Thyroid gland (tissue), 4 donors: ENCODE measurements around the gene ATXN1. TPM values are rescaled to one million over a fixed set of nuclear protein-coding genes. Genes with fewer than 3 reads are reported as not detected.

Experiments
- DNase-seq, 2 donors: peaks; one replicate each; pipeline ENCODE4 v3.0.0-alpha.2; 2019
- H3K27ac ChIP-seq, 3 donors: fragments of 200-600 bp; sonication (generic); 1 replicate in 2 of 3; 2 replicates in 1 of 3; pipeline ENCODE4 v1.5.1; 2016 to 2019; ENCODE audit warnings: mild to moderate bottlenecking in 1 of 3, moderate library complexity in 1 of 3
- H3K27me3 ChIP-seq: fragments of 200-600 bp; sonication (generic); one replicate; pipeline ENCODE4 v1.5.1; 2019
- H3K36me3 ChIP-seq, 2 donors: fragments of 200-600 bp; sonication (generic); one replicate each; pipeline ENCODE4 v1.5.1; 2016 to 2019
- H3K4me1 ChIP-seq, 2 donors: fragments of 200-600 bp; sonication (generic); one replicate each; pipeline ENCODE4 v1.5.1; 2017 to 2019
- H3K4me3 ChIP-seq, 3 donors: fragments of 200-600 bp; sonication (generic); replicated peaks in 1 of 3; 1 replicate in 2 of 3; 2 replicates in 1 of 3; pipeline ENCODE4 v1.5.1; 2016; ENCODE audit warnings: mild to moderate bottlenecking in 1 of 3
- H3K9me3 ChIP-seq: fragments of 200-600 bp; sonication (generic); one replicate; pipeline ENCODE4 v1.5.1; 2017
- POLR2A ChIP-seq, 2 donors: fragments of 450-650 bp; IDR thresholded peaks; one replicate each; pipeline ENCODE4 v1.6.1; 2017; ENCODE audit warnings: antibody characterized with exemption in 2 of 2, mild to moderate bottlenecking in 2 of 2, moderate library complexity in 1 of 2
- WGBS, 2 donors: methylation state at CpG; one replicate each; pipeline ENCODE4 v1.1.5; 2017; 5-methylcytosine and 5-hydroxymethylcytosine counted together
- intact Hi-C: fragments of 100-400 bp; cut with DNase I; formaldehyde crosslinking; loops from one replicate; pipeline ENCODE4 v1.15.1; 2023
- total RNA-seq, 4 donors: library from RNA; depleted of rRNA; stranded (reverse); fragments of >200 nt; gene quantifications; one replicate each; pipeline ENCODE4 v1.2.3, GENCODE V29; 2016
- TF ChIP-seq, protein P1 (sequence below), 6 experiments: fragments of 200-600 bp in 3 of 6; fragments of 450-650 bp in 3 of 6; sonication (generic) in 3 of 6; IDR thresholded peaks; one replicate each; pipeline ENCODE4 v1.5.1; 2016 to 2019; ENCODE audit warnings: antibody characterized with exemption in 6 of 6, mild to moderate bottlenecking in 2 of 6, inconsistent platforms in 1 of 6, moderate library complexity in 1 of 6

Gene ATXN1
- total RNA-seq, 4 donors from 2014 or later, result 62.1 to 88.1 (median 83.0) TPM

DNA sequence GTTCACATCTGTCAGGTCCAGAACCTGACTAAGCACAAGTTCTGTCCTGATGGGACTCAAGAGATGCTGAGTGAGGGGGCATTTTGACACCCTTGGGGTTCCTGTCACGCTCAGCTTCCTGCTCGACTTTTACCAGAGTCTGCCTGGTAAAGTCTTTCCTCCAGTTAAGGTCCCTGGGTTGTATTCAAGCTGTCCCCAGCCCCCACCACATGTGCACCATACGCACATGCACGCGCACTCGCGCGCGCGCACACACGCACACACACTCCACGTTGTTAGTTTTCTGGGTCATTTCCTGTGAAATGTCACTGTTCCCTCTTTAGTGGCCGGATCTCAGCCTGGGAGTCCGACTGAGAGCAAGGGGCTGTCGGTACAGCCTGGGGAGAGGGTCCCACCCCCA, 356.8 kb downstream of the ATXN1 start:
- no peaks in the 10 kb centered on the region for H3K27me3 ChIP-seq
- H3K9me3 ChIP-seq, result no peaks in the 10 kb centered on the region
- intact Hi-C loops, result no loop called here
- WGBS, 2 donors, result 66 to 70% methylated on average over 15 of the region's 15 CpGs
- peak; percentile 14 to 20 for DNase-seq
- H3K4me3 ChIP-seq, result no peak overlapping the region
- TF ChIP-seq, protein P1, sequence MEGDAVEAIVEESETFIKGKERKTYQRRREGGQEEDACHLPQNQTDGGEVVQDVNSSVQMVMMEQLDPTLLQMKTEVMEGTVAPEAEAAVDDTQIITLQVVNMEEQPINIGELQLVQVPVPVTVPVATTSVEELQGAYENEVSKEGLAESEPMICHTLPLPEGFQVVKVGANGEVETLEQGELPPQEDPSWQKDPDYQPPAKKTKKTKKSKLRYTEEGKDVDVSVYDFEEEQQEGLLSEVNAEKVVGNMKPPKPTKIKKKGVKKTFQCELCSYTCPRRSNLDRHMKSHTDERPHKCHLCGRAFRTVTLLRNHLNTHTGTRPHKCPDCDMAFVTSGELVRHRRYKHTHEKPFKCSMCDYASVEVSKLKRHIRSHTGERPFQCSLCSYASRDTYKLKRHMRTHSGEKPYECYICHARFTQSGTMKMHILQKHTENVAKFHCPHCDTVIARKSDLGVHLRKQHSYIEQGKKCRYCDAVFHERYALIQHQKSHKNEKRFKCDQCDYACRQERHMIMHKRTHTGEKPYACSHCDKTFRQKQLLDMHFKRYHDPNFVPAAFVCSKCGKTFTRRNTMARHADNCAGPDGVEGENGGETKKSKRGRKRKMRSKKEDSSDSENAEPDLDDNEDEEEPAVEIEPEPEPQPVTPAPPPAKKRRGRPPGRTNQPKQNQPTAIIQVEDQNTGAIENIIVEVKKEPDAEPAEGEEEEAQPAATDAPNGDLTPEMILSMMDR (IDR thresholded peaks at IDR 0.05), result no peak
- TF ChIP-seq POLR2A (IDR thresholded peaks at IDR 0.05), result no peak
- peaks cover 16% of the 10 kb centered on the region in 2 donors for H3K4me1 ChIP-seq
- no peaks in the 10 kb centered on the region for H3K36me3 ChIP-seq
- peak overlapping the region in 2 of 3 donors; percentile 12 to 40 for H3K27ac ChIP-seq

DNA sequence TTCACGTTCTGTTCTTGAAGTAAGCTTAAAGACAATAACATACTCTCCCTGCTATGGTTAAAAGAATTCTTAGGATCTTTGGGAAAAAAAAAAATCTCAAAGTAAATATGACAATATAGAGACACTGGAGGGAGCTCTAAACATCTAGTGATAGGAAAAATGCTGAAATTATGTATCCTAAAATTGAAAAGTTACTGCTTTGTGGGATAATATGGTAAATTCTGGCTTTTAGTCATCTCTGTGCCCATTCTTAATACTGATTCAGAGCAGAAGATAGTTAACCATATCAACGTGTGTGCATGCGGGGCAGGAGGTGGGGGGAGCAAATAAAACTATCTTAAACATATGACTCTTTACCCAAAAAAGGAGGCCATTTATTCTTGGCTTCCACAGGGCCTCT, 357.4 kb downstream of the ATXN1 start:
- Histone ChIP-seq H3K27ac (peak overlapping the region in 2 of 3 donors; percentile 29 to 40), H3K27me3 (no peaks in the 10 kb centered on the region), H3K36me3 (no peaks in the 10 kb centered on the region), H3K4me1 (peaks cover 16% of the 10 kb centered on the region in 2 donors), H3K4me3 (no peak overlapping the region), H3K9me3 (no peaks in the 10 kb centered on the region)
- no peak for DNase-seq
- 42 to 45% methylated on average over 3 of the region's 3 CpGs for WGBS, 2 donors
- TF ChIP-seq POLR2A (IDR thresholded peaks at IDR 0.05), result no peak
- TF ChIP-seq, protein P1 (IDR thresholded peaks at IDR 0.05), result peak in 1 of 6 experiments; percentile 18
- intact Hi-C loops, result no loop called here

DNA sequence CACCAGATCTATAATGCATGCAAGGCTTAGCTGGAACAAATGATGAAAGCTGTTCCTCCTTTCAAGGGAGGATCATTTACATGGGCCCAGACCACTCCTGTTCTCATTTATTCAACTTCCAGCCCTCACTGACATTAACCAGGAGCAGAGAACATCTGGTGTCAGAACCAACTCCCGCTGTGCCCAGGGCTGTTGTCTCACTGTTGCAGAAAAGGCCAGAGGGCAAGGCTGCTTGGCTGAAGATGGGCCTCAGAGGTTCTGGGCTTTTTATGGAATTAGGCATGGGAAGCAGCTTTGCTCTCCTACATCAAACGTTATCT, 358.7 kb downstream of the ATXN1 start:
- Histone ChIP-seq H3K4me1 (peaks cover 16% of the 10 kb centered on the region in 2 donors), H3K4me3 (no peak overlapping the region), H3K27ac (no peak overlapping the region), H3K27me3 (no peaks in the 10 kb centered on the region), H3K36me3 (no peaks in the 10 kb centered on the region), H3K9me3 (no peaks in the 10 kb centered on the region)
- 76 to 77% methylated on average over 2 of the region's 2 CpGs for WGBS, 2 donors
- no peak for DNase-seq
- intact Hi-C loops, result no loop called here
- TF ChIP-seq, protein P1 (IDR thresholded peaks at IDR 0.05), result no peak
- no peak for TF ChIP-seq POLR2A (IDR thresholded peaks at IDR 0.05)

DNA sequence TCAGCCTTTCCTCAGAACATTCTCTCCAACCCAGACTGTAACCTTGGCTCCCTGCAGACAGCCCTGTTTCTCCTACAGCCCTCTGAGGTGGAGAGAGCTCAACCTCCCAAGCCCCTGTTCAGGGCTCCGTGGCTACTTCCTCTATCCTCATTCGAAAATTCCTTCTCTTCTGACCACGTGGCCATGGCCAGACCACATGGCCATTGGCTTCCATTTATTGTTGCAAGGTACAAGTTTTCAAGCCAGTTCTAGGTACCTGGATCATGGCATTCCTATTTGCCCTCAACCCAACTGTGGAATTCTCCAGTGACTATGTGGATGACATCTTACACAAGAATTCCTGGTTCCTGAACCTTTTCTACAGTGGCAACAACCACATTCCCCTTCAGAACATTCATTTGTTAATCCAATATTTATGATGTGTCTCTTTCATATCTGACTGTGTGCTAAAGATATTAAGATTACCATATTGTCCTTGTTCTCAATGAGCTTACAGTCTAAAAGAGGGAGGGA, 361.0 kb downstream of the ATXN1 start:
- H3K9me3 ChIP-seq, result no peaks in the 10 kb centered on the region
- no peak overlapping the region for H3K4me3 ChIP-seq
- H3K4me1 ChIP-seq, result peaks cover 16% of the 10 kb centered on the region in 2 donors
- WGBS, 2 donors, result 93 to 94% methylated on average over 3 of the region's 3 CpGs
- H3K27me3 ChIP-seq, result no peaks in the 10 kb centered on the region
- intact Hi-C loops, result no loop called here
- H3K36me3 ChIP-seq, result no peaks in the 10 kb centered on the region
- no peak for DNase-seq
- H3K27ac ChIP-seq, result no peak overlapping the region
- TF ChIP-seq, protein P1 (IDR thresholded peaks at IDR 0.05), result no peak
- TF ChIP-seq POLR2A (IDR thresholded peaks at IDR 0.05), result no peak

DNA sequence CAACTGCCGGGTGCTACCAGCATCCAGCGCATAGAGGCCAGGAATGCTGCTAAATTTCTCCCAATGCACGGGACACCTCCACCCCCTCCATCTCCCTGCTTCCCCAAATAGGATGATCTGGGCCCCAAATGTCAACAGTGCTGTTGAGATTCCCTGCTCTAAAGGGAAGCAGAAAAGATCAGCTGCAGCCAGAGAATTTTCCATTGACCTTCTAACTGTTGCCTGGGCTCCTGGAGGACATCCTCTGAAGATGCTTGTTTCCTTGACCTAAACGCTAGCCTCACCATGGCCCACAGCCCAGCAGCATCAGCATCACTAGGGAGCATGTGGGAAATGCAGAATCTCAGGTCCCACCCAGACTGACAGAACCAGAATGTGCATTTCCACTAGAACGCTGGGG, 361.6 kb downstream of the ATXN1 start:
- no peaks in the 10 kb centered on the region for H3K36me3 ChIP-seq
- DNase-seq, result no peak
- no peak overlapping the region for H3K27ac ChIP-seq
- no peak overlapping the region for H3K4me3 ChIP-seq
- peaks cover 15% of the 10 kb centered on the region in 2 donors for H3K4me1 ChIP-seq
- no peaks in the 10 kb centered on the region for H3K9me3 ChIP-seq
- WGBS, 2 donors, result 87 to 90% methylated on average over 5 of the region's 5 CpGs
- no peak for TF ChIP-seq POLR2A (IDR thresholded peaks at IDR 0.05)
- TF ChIP-seq, protein P1 (IDR thresholded peaks at IDR 0.05), result no peak
- no peaks in the 10 kb centered on the region for H3K27me3 ChIP-seq
- intact Hi-C loops, result no loop called here
